ENCODE data around the gene IKBKG. TPM values are rescaled to one million over a fixed set of nuclear protein-coding genes. Genes with fewer than 3 reads are reported as not detected.

The IKBKG gene
- total RNA-seq, 4 donors from 2014 or later = 14.2 to 43.1 (median 29.0) TPM

DNA sequence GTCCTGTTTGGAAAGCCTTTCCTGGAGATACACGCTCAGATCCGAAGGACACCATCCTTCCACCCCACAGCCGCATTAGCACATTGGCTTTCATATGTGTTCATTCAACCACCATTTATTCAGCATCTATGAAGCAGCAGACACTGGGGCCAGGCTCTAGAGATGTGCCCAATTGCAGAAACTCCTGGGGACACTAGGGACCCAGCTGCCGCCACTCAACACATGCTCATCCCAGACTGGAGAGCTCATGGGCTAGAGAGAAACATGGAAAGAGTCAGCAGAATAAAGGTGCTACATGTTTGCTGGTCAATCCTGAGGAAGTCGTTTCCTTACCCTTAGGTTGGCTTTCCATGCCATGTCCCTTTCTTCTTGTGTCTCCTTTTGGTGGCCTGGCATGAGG, 45.1 kb downstream of the IKBKG start:
- DNase-seq (ENCODE audit: low spot score in 2 of 2) = no peak
- Histone ChIP-seq H3K27ac (no peak overlapping the region), H3K9me3 (no peaks in the 10 kb centered on the region), H3K4me1 (no peaks in the 10 kb centered on the region), H3K4me3 (no peak overlapping the region), H3K36me3 (no peaks in the 10 kb centered on the region), H3K27me3 (no peaks in the 10 kb centered on the region)
- 85 to 97% methylated on average over 5 of the region's 5 CpGs for WGBS, 2 donors
- TF ChIP-seq, protein P1, sequence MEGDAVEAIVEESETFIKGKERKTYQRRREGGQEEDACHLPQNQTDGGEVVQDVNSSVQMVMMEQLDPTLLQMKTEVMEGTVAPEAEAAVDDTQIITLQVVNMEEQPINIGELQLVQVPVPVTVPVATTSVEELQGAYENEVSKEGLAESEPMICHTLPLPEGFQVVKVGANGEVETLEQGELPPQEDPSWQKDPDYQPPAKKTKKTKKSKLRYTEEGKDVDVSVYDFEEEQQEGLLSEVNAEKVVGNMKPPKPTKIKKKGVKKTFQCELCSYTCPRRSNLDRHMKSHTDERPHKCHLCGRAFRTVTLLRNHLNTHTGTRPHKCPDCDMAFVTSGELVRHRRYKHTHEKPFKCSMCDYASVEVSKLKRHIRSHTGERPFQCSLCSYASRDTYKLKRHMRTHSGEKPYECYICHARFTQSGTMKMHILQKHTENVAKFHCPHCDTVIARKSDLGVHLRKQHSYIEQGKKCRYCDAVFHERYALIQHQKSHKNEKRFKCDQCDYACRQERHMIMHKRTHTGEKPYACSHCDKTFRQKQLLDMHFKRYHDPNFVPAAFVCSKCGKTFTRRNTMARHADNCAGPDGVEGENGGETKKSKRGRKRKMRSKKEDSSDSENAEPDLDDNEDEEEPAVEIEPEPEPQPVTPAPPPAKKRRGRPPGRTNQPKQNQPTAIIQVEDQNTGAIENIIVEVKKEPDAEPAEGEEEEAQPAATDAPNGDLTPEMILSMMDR (IDR thresholded peaks at IDR 0.05) = no peak
- TF ChIP-seq EP300 (IDR thresholded peaks at IDR 0.05) = no peak
- TF ChIP-seq POLR2A (IDR thresholded peaks at IDR 0.05) = no peak

DNA sequence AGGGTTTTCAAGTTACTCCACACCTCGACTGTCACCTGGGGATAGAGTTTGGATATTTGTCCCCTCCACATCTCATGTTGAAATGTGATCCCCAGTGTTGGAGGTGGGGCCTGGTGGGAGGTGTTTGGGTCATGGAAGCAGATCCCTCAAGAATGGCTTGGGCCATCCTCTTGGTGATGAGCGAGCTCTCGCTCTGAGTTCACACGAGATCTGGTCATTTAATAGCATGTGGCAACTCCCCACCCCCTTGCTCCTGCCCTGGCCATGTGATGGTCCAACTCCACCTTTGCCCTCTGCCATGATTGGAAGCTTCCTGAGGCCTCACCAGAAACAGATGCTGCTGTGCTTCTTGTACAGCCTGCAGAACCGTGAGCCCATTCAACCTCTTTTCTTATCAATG, 45.8 kb downstream of the IKBKG start:
- Histone ChIP-seq H3K9me3 (no peaks in the 10 kb centered on the region), H3K4me3 (no peak overlapping the region), H3K4me1 (no peaks in the 10 kb centered on the region), H3K36me3 (no peaks in the 10 kb centered on the region), H3K27ac (no peak overlapping the region), H3K27me3 (no peaks in the 10 kb centered on the region)
- WGBS, 2 donors = 81 to 92% methylated on average over 4 to 5 of the region's 5 CpGs
- TF ChIP-seq EP300 (IDR thresholded peaks at IDR 0.05) = no peak
- TF ChIP-seq, protein P1 (IDR thresholded peaks at IDR 0.05) = no peak
- no peak for TF ChIP-seq POLR2A (IDR thresholded peaks at IDR 0.05)
- no peak for DNase-seq (ENCODE audit: low spot score in 2 of 2)

DNA sequence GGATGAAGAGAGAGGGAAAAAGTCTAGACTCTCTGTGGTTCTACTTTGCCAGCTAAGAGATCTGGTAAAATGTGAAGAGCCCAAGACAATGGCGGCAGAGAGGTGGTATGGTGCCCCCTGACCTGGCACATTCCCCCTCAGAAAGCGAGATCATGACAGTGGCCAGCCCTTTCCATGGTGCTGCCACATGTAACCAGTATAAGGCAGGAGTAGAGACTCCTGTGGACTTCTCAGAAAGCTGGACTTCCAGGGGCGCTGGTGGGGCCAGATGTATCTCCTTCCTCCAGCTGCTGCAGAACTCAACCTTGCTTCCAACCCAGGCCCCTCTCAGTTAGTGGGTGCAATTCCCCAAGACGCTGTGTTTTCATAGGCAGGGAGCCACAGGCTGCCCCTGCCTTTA, 47.1 kb downstream of the IKBKG start:
- TF ChIP-seq, protein P1 (IDR thresholded peaks at IDR 0.05) = no peak
- TF ChIP-seq POLR2A (IDR thresholded peaks at IDR 0.05) (no peak), EP300 (IDR thresholded peaks at IDR 0.05) (no peak)
- H3K9me3 ChIP-seq = no peaks in the 10 kb centered on the region
- H3K36me3 ChIP-seq = no peaks in the 10 kb centered on the region
- no peak for DNase-seq (ENCODE audit: low spot score in 2 of 2)
- H3K4me3 ChIP-seq = no peak overlapping the region
- no peaks in the 10 kb centered on the region for H3K27me3 ChIP-seq
- H3K27ac ChIP-seq = no peak overlapping the region
- 73 to 81% methylated on average over 3 to 4 of the region's 4 CpGs for WGBS, 2 donors
- H3K4me1 ChIP-seq = no peaks in the 10 kb centered on the region

DNA sequence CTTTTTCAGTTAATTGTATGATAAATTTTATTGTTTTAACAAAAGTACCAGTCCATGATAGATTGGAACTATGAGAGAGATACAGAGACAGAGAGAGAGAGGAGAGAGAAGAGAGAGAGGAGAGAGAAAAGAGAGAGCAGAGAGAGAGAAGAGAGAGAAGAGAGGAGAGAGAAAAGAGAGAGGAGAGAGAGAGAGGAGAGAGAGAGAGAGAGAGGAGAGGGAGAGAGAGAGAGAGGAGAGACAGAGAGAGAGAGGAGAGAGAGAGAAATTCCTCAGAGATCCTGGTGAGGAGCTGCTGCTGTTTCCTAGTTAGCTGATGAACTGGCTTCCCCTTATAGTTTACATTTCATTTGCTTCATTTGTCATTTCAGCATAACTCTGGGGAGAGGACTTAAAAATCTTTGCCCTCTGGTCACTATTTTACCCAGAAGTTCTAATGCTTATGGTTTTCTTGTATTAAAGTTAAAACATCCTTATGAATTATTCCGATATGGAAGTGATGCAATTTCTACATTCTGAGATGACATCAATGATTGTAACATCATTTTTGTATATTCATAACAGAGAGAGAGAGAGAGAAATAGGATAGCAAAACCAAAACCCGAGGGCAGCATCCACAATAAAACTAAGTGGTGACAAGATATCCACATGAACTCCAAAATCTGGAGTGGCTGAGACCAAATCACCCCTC, 48.3 kb downstream of the IKBKG start:
- WGBS, 2 donors = 62 to 70% methylated on average over 2 of the region's 2 CpGs
- H3K36me3 ChIP-seq = no peaks in the 10 kb centered on the region
- DNase-seq (ENCODE audit: low spot score in 2 of 2) = no peak
- H3K4me1 ChIP-seq = no peaks in the 10 kb centered on the region
- TF ChIP-seq, protein P1 (IDR thresholded peaks at IDR 0.05) = no peak
- no peak for TF ChIP-seq POLR2A (IDR thresholded peaks at IDR 0.05)
- no peak for TF ChIP-seq EP300 (IDR thresholded peaks at IDR 0.05)
- no peaks in the 10 kb centered on the region for H3K9me3 ChIP-seq
- H3K4me3 ChIP-seq = no peak overlapping the region
- no peaks in the 10 kb centered on the region for H3K27me3 ChIP-seq
- H3K27ac ChIP-seq = no peak overlapping the region

DNA sequence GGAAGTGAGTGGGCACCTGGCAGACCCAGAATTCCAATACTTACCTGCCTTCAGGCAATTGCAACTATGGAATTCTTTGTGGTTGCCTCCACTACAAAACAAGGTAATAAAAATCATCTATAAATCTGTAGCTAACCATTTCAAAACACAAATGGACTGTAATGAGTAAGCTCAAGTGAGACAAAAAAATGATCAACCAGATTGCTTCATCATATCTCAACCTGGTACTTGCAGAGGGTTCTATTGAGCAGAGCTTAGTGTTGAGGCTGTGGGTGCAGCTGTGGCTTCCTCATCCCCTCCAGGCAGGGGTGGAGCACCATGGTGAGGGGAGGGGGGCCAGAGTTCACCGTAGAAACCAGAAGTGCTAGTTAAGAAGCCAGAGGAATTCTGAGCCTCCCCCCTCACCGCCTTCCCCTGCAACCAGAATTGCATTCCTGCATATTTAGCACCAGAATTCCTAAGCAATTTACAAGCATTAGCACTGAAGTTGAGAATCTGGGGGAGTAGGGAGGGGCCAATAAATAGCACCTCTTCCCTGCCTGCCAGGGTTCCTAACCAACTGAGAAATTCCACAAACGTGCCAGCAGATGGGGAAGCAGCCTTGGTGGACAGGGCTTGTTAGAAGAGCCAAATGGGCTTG, 49.0 kb downstream of the IKBKG start:
- WGBS, 2 donors = 0 to 11% methylated on average over 1 to 3 of the region's 3 CpGs
- Histone ChIP-seq H3K27ac (no peak overlapping the region), H3K9me3 (no peaks in the 10 kb centered on the region), H3K4me3 (no peak overlapping the region), H3K36me3 (no peaks in the 10 kb centered on the region), H3K27me3 (no peaks in the 10 kb centered on the region), H3K4me1 (no peaks in the 10 kb centered on the region)
- no peak for TF ChIP-seq POLR2A (IDR thresholded peaks at IDR 0.05)
- no peak for DNase-seq (ENCODE audit: low spot score in 2 of 2)
